Measurements from ENCODE around the gene CS.
"Not testable (repeated sequence)": the region's sequence is repeated elsewhere in the genome, so short reads cannot be mapped to it uniquely, and the experiment has no call there.

CS gene

GRCh38 chr12:56317675-56318074 is 17.5 kb upstream of the CS start:
- no peak for DNase-seq

- DNase-seq: peak; percentile 97
These were observed 15.7 kb upstream of the CS start, which contains the start of gene CNPY2 for GRCh38 chr12:56315622-56316473. CNPY2 (minus strand) TSS chr12:56315988; CDS start chr12:56315217, 771 bp downstream.

- DNase-seq: no peak
These were observed 15.1 kb upstream of the CS start for GRCh38 chr12:56315249-56315621.

DNA sequence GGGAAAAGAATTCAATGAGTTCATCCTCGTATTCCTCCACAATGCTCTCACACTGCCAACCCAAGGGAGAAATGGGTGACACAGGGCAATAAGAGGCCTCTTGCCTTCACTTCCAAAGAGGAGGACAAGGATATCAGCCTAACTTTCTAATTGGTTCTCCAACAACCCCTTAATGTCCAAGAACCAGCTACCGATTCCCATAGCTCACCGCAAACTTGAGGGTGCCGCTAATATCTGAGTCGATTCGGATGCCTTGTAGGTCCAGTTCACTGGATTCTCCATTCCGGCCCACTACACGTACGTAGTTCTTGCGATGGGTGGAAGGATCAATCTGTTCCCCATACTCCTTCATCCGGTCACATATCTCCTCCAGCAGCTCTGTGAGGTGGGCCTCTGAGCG is 10.9 kb upstream of the CS start:
- no peak for DNase-seq

- DNase-seq: no peak
These were observed 8.6 kb upstream of the CS start for GRCh38 chr12:56308714-56309113.

- DNase-seq: no peak
These were observed 7.3 kb upstream of the CS start for GRCh38 chr12:56307221-56307965.

- DNase-seq: no peak
These were observed 4.9 kb upstream of the CS start for GRCh38 chr12:56304872-56305590.

GRCh38 chr12:56304276-56304675 is 4.1 kb upstream of the CS start:
- no peak for DNase-seq

- DNase-seq: no peak
These were observed 724 bp upstream of the CS start for GRCh38 chr12:56300644-56301464.

DNA sequence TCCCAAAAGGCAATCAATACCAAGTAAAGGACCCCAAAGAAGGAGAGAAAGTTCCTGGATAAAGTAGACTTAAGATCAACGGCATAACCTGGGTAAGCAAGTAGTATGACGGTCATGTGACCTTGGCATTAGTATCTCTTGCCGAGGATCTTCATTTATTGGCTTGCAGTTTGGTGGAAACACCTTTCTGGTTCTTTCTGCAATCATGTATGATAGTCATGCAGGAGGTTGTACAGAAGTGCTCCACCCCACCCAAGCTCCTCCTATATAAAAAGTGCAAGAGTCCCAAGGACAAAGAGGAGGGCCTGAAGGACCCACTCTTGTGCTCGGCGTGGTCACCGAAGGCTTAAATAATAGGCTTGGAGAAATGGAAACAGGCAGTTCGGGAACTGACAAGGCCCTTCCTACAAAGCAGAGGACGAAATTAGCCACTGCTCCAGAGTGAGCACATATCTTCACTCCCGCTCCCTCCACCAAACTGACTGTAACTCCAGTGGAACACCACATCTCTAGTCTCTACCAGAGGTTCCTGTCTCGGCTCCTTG is 750 bp downstream of the CS start:
- peak; percentile 39 for DNase-seq

GRCh38 chr12:56298828-56299227 is 1.3 kb downstream of the CS start:
- DNase-seq: no peak

DNA sequence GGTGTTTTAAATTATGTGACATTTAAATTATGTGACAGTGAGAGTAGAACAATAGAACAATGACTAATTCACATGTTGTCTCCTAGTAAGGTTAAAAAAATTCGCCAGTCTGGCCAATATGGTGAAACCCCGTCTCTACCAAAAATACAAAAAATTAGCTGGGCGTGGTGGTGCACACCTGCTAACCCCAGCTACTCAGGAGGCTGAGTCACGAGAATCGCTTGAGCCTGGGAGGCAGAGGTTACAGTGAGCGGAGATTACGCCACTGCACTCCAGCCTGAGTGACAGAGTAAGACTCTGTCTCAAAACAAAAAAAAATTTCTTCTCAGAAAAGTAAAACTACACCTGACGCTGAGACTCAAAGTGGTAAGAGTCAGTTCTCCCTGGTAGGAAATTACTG is 2.7 kb downstream of the CS start:
- DNase-seq: peak; percentile 12

GRCh38 chr12:56296295-56296694 is 3.8 kb downstream of the CS start:
- no peak for DNase-seq

DNA sequence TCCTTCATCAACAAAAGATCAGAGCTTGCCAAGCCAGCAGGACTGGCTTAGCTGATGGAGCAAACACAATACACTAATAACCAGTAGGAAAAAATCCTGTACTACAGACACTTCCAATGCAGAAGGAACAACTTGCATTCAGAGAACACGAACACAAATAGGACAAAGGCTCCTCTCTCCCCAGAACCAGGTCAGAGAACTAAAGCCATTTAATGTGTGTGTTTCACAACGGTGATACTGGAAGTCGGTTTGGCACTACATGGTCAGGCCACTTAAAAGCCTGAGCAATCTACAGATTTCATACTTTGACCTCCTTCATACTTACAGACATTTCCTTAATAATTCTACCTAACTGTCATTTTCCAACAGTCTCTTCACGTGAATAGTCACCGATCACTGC is 6.3 kb downstream of the CS start:
- no peak for DNase-seq

- no peak for DNase-seq
These were observed 11.3 kb downstream of the CS start for GRCh38 chr12:56288705-56289387.

- DNase-seq: no peak
These were observed 13.9 kb downstream of the CS start for GRCh38 chr12:56286044-56286830.

- not testable (repeated sequence) for DNase-seq
These were observed 15.9 kb downstream of the CS start for GRCh38 chr12:56284263-56284662.

DNA sequence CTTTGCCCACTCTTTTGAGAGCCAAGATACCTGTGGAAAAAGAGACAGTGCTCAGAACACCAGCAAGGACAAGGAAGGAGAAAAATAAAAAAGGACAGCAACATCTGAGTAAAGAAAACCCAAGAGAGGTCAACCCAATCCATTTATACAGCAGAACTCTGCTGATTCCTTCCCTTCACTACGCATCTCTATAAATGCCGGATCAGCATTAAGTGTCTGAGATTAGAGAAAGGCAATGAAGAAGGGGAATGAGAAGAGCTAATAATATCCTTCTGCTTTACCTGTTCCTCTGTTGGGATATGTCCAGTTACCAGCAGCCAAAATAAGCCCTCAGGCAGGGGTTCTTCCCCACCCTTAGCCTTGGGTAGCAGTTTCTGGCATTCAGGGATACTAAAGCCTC is 17.6 kb downstream of the CS start:
- no peak for DNase-seq

DNA sequence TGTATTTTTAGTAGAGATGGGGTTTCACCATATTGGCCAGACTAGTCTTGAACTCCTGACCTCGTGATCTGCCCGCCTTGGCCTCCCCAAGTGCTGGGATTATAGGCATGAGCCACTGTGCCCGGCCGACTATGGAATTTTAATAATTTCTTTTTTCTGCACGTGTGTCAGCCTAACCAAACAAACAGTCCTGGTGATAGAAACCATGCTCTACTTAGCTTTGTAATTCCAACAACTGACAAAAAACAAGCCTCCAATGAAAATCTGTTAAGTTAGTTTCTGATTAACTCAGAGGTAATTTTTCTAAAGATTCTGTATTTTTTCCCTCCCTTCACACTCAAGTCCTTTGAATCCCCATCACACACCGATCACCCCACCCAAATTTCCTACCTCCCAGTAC is 18.1 kb downstream of the CS start:
- no peak for DNase-seq

GRCh38 chr12:56280849-56281248 is 19.3 kb downstream of the CS start:
- DNase-seq: no peak

- DNase-seq: no peak
These were observed 21.2 kb downstream of the CS start for GRCh38 chr12:56278905-56279304.
